GM12864 (cell line): ENCODE results near the gene WBP2NL.

Source experiments
- DNase-seq: peaks from one replicate; pipeline ENCODE4 v3.0.0-alpha.2; 2011; ENCODE audit warnings: low read depth
- H3K4me3 ChIP-seq: 2 replicates; pipeline ENCODE4 v1.5.1; 2011; ENCODE audit warnings: mild to moderate bottlenecking, low read depth, low read length, control low read depth
- TF ChIP-seq, protein P1 (sequence below): IDR thresholded peaks from 2 replicates; pipeline ENCODE4 v1.5.1; 2011; ENCODE audit warnings: low read depth, mild to moderate bottlenecking, moderate library complexity, low read length, control low read depth, inconsistent platforms; ENCODE audit errors: missing control alignments

Gene WBP2NL

DNA sequence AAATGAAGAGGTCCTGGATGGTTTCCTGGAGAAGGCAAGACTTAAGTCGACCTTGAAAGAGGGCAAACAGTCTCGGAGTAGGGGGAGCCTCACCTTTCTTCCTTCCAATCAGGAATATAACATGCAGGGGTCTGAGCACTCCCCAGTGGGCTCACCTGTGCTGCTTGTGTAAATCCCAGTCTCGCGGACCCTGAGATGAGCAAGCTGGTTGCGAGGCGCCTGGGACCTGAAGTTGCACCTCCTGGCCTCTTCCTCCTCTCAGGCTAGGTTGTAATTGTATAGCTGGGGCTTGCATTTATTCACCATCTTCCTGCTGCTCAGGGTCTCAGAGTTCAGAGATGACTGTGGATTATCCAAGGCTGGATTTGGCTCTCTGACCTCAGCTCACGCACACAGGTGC, 7.5 kb upstream of the WBP2NL start:
- TF ChIP-seq, protein P1, sequence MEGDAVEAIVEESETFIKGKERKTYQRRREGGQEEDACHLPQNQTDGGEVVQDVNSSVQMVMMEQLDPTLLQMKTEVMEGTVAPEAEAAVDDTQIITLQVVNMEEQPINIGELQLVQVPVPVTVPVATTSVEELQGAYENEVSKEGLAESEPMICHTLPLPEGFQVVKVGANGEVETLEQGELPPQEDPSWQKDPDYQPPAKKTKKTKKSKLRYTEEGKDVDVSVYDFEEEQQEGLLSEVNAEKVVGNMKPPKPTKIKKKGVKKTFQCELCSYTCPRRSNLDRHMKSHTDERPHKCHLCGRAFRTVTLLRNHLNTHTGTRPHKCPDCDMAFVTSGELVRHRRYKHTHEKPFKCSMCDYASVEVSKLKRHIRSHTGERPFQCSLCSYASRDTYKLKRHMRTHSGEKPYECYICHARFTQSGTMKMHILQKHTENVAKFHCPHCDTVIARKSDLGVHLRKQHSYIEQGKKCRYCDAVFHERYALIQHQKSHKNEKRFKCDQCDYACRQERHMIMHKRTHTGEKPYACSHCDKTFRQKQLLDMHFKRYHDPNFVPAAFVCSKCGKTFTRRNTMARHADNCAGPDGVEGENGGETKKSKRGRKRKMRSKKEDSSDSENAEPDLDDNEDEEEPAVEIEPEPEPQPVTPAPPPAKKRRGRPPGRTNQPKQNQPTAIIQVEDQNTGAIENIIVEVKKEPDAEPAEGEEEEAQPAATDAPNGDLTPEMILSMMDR = no peak
- DNase-seq = no peak
- no peak overlapping the region for H3K4me3 ChIP-seq

DNA sequence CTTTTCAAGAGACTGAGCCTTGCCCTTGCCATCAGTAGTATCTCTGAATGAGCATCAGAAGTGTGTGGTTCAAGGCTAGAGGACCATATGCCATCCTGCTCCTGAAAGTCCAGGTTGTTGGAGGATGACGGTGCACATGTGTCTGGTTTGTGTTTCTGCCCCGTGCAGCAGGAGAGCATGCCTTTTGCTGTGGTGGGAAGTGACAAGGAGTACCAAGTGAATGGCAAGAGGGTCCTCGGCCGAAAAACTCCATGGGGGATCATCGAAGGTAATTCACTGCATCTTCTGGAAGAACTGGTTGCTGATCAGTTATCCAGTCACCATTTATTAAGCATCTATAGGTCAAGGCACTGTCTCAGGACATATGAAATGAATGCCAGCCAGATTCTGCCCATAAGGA, 6.1 kb upstream of the WBP2NL start:
- no peak for DNase-seq
- H3K4me3 ChIP-seq = no peak overlapping the region
- TF ChIP-seq, protein P1 = no peak

GRCh38 chr22:41995211-41995610, 3.4 kb upstream of the WBP2NL start:
- H3K4me3 ChIP-seq = no peak overlapping the region
- DNase-seq = no peak
- TF ChIP-seq, protein P1 = no peak

DNA sequence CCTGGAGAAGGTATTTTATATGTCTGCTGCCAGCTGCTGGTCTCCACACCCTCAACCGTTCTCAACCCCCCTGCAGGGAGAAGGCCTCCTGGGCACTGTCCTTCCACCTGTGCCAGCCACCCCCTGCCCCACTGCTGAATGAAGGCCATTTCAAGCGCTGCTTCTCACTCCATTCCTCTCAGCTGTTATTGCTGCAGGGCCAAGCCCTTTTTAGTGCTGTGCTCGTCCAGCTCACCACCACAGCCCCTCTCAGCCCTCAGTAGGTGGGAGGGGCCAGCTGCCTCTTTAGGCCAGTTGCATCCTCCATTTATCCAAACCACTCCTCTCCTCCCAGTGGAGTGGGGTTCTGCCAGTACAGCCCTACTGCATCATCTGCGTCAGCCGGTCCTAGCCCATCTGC, 1.8 kb upstream of the WBP2NL start:
- no peak for DNase-seq
- TF ChIP-seq, protein P1 = no peak
- H3K4me3 ChIP-seq = no peak overlapping the region

DNA sequence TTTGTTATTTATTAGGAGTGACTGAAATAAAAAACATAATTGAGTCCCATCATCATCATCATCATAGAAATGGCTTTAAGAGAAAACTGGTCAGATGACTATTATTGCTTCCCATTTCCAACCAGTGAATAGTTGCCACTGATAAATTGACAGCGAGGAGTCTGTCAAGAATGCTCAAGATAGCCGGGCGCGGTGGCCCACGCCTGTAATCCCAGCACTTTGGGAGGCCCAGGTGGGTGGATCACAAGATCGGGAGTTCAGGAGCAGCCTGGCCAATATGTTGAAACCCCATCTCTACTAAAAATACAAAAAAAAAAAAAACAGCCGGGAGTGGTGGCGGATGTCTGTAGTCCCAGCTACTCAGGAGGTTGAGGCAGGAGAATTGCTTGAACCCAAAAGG, 1.9 kb downstream of the WBP2NL start:
- no peak overlapping the region for H3K4me3 ChIP-seq
- TF ChIP-seq, protein P1 = no peak
- DNase-seq = no peak

DNA sequence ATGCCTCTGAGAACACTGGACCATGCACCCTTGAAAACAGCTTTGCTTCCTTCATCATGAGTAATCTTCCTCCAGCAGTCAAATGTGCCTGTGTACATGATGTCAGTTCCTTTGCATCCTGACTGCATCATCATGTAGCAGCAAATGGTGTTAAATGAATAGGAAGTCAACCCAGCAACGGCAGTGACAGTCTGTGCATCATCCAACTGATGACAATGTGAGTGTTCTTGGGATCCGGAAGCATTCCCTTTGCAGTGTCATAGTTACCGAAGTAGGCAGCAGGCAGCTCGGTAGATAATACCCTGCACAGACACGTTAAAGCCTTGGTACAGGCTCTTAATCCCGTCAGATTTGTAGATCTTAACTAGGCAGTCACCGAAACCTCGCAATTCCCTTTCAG, 2.5 kb downstream of the WBP2NL start:
- TF ChIP-seq, protein P1 = no peak

GRCh38 chr22:42001706-42002105, 3.1 kb downstream of the WBP2NL start:
- no peak overlapping the region for H3K4me3 ChIP-seq
- no peak for DNase-seq
- TF ChIP-seq, protein P1 = no peak

More for the DNA sequence above, 2.5 kb downstream of the WBP2NL start:
- no peak overlapping the region for H3K4me3 ChIP-seq
- DNase-seq = no peak
